ENCODE measurements around the gene SLC28A3.

GRCh38 chr9:84320231-84320630 is 20.3 kb downstream of the SLC28A3 start:
- TF ChIP-seq CTCF (IDR thresholded peaks at IDR 0.05): no peak
- no peak for TF ChIP-seq POLR2A (IDR thresholded peaks at IDR 0.05)

Data from thyroid gland (tissue), 4 donors.